Body of pancreas (tissue), 4 donors: Measurements from ENCODE around the gene FCRL1. TPM values are rescaled to one million over a fixed set of nuclear protein-coding genes. Genes with fewer than 3 reads are reported as not detected.

Experiments used
- ATAC-seq: fragments of 150-250 bp; one replicate; pipeline ENCODE4 v1.9.1; 2016
- DNase-seq, 4 donors: peaks; one replicate each; pipeline ENCODE4 v3.0.0-alpha.2; 2019
- H3K27ac ChIP-seq, 4 donors: fragments of 200-600 bp; sonication (generic); 1 replicate in 3 of 4; 2 replicates in 1 of 4; pipeline versions ENCODE4 v1.5.1 to v1.6.1; 2016 to 2019; ENCODE audit warnings: mild to moderate bottlenecking in 1 of 4, mixed read lengths in 1 of 4, moderate library complexity in 1 of 4
- H3K27me3 ChIP-seq, 2 donors: fragments of 200-600 bp; sonication (generic); one replicate each; pipeline ENCODE4 v1.6.0; 2016; ENCODE audit warnings: mild to moderate bottlenecking in 1 of 2
- H3K36me3 ChIP-seq, 2 donors: fragments of 200-600 bp; sonication (generic); replicated peaks in 1 of 2; 2 replicates each; pipeline ENCODE4 v1.5.1; 2016; ENCODE audit warnings: low read depth in 2 of 2; ENCODE audit not compliant: insufficient read depth in 1 of 2
- H3K4me1 ChIP-seq: fragments of 200-600 bp; sonication (generic); one replicate; pipeline ENCODE4 v1.6.0; 2016
- H3K4me3 ChIP-seq, 2 donors: fragments of 200-600 bp; sonication (generic); 1 replicate in 1 of 2; 2 replicates in 1 of 2; pipeline ENCODE4 v1.5.1; 2016 to 2019
- H3K9me3 ChIP-seq, 3 donors: fragments of 200-600 bp; sonication (generic); 1 replicate in 2 of 3; 2 replicates in 1 of 3; pipeline ENCODE4 v1.5.1; 2016
- CTCF ChIP-seq, 7 experiments: fragments of 450-650 bp in 4 of 7; fragments of 200-600 bp in 3 of 7; sonication (generic) in 3 of 7; IDR thresholded peaks; one replicate each; pipeline ENCODE4 v1.5.1; 2016 to 2019; ENCODE audit warnings: antibody characterized with exemption in 7 of 7
- POLR2A ChIP-seq, 3 donors: fragments of 450-650 bp; IDR thresholded peaks; one replicate each; pipeline ENCODE4 v1.6.1; 2016; ENCODE audit warnings: antibody characterized with exemption in 3 of 3, mild to moderate bottlenecking in 2 of 3
- WGBS, 2 donors: methylation state at CpG; one replicate each; pipeline ENCODE4 v1.1.5; 2017; 5-methylcytosine and 5-hydroxymethylcytosine counted together
- intact Hi-C: fragments of 100-400 bp; cut with DNase I; formaldehyde crosslinking; loops from one replicate; pipeline ENCODE4 v1.15.1; 2023
- total RNA-seq, 2 donors: library from RNA; depleted of rRNA; stranded (reverse); fragments of >200 nt; gene quantifications; one replicate each; pipeline ENCODE4 v1.1.0, GENCODE V29; 2016

FCRL1 gene, protein sequence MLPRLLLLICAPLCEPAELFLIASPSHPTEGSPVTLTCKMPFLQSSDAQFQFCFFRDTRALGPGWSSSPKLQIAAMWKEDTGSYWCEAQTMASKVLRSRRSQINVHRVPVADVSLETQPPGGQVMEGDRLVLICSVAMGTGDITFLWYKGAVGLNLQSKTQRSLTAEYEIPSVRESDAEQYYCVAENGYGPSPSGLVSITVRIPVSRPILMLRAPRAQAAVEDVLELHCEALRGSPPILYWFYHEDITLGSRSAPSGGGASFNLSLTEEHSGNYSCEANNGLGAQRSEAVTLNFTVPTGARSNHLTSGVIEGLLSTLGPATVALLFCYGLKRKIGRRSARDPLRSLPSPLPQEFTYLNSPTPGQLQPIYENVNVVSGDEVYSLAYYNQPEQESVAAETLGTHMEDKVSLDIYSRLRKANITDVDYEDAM
- not detected for total RNA-seq

DNA sequence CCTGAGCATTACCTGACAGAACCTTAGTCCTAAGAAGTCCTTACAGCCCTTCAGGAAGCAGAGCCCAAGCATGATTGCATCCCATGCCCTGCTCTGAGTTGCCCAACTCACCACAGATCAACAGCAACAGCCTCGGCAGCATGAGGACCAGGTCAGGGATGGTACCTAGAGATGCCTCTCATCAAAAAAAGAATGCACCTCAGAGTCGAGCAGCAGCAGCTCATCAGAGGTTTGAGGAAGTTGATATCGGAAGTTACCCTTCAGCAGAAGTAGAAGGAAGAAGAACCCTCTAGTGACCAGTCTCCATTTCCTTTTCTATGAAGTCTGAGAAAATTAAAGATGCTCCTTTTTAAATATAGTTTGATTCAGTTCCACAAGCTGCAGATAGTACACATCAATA lies at the start of gene FCRL1:
Gene FCRL1, minus strand, starts transcription at position 225 of the 400 bp plus-strand sequence. Its CDS starts 83 bp downstream, at position 142.
- no peak within 1 kb of the TSS for H3K27ac ChIP-seq
- DNase-seq (no peak), ATAC-seq (no peak)
- H3K4me1 ChIP-seq, result no peaks in the 10 kb centered on the region
- H3K4me3 ChIP-seq, result no peak within 1 kb of the TSS
- H3K9me3 ChIP-seq, result no peaks in the 10 kb centered on the region
- no peaks in the 10 kb centered on the region for H3K27me3 ChIP-seq
- intact Hi-C loops, result no loop called here
- H3K36me3 ChIP-seq, result no peaks in the 10 kb centered on the region
- no peak for TF ChIP-seq CTCF (IDR thresholded peaks at IDR 0.05)
- WGBS, 2 donors, result 46 to 56% methylated on average over 3 of the region's 3 CpGs

DNA sequence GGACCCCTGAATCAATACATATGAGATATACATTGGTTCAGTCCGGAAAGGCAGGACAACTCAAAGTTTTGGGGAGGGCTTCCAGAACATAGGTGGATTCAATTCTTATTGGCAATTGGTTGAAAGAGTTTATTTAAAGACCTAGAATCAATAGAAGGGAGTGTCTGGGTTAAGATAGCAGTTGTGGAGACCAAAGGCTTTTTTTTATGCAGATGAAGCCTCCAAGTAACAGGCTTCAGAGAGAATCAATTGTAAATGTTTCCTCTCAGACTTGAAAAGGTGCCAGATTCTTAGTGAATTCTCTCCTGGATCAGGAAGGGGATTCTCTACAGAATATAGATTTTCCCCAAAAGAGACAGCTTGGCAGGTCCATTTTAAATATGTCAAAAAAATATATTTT lies 48.7 kb upstream of the FCRL1 start:
- DNase-seq, result no peak
- Histone ChIP-seq H3K27me3 (no peaks in the 10 kb centered on the region), H3K27ac (no peak overlapping the region), H3K4me3 (no peak overlapping the region), H3K9me3 (no peaks in the 10 kb centered on the region), H3K36me3 (no peaks in the 10 kb centered on the region), H3K4me1 (no peaks in the 10 kb centered on the region)
- ATAC-seq, result no peak
- TF ChIP-seq POLR2A (IDR thresholded peaks at IDR 0.05) (no peak), CTCF (IDR thresholded peaks at IDR 0.05) (no peak)
- intact Hi-C loops, result no loop called here
- 56 to 62% methylated on average over 1 of the region's 1 CpG for WGBS, 2 donors

GRCh38 chr1:157862114-157863070 lies 42.5 kb upstream of the FCRL1 start:
- intact Hi-C loops, result no loop called here
- no peaks in the 10 kb centered on the region for H3K27me3 ChIP-seq
- H3K4me3 ChIP-seq, result no peak overlapping the region
- H3K27ac ChIP-seq, result no peak overlapping the region
- TF ChIP-seq POLR2A (IDR thresholded peaks at IDR 0.05) (no peak), CTCF (IDR thresholded peaks at IDR 0.05) (no peak)
- no peaks in the 10 kb centered on the region for H3K36me3 ChIP-seq
- WGBS, 2 donors, result 61 to 63% methylated on average over 6 of the region's 6 CpGs
- DNase-seq, result no peak
- no peak for ATAC-seq
- no peaks in the 10 kb centered on the region for H3K9me3 ChIP-seq
- H3K4me1 ChIP-seq, result no peaks in the 10 kb centered on the region

GRCh38 chr1:157856538-157856937 lies 36.6 kb upstream of the FCRL1 start:
- TF ChIP-seq CTCF (IDR thresholded peaks at IDR 0.05) (no peak), POLR2A (IDR thresholded peaks at IDR 0.05) (no peak)
- no peak overlapping the region for H3K4me3 ChIP-seq
- WGBS, 2 donors, result 62 to 63% methylated on average over 2 of the region's 2 CpGs
- no peaks in the 10 kb centered on the region for H3K36me3 ChIP-seq
- no peaks in the 10 kb centered on the region for H3K9me3 ChIP-seq
- no peak overlapping the region for H3K27ac ChIP-seq
- no peaks in the 10 kb centered on the region for H3K27me3 ChIP-seq
- DNase-seq, result no peak
- intact Hi-C loops, result no loop called here
- no peaks in the 10 kb centered on the region for H3K4me1 ChIP-seq
- no peak for ATAC-seq
